ENCODE results near the gene PAF1. TPM values are rescaled to one million over a fixed set of nuclear protein-coding genes. Genes with fewer than 3 reads are reported as not detected.

Gene PAF1
- total and polyA plus RNA-seq, 2 of the 13 experiments (the other 11 are each of a cell fraction or from before 2014, with no cell fraction given), result 30.2 to 31.1 TPM

- TF ChIP-seq ZNF619 (CRISPR knock-in tag; IDR thresholded peaks at IDR 0.05), result no peak
- TF ChIP-seq GABPB1 (CRISPR knock-in tag; IDR thresholded peaks at IDR 0.05), result 0 out of 2 replicates have a peak, but pooled peaks have one; percentile 38
- no peak for TF ChIP-seq MNT (IDR thresholded peaks at IDR 0.05)
- TF ChIP-seq ZNF451 (CRISPR knock-in tag; IDR thresholded peaks at IDR 0.05), result no peak
- no peak for TF ChIP-seq ZNF720 (CRISPR knock-in tag; IDR thresholded peaks at IDR 0.05)
- TF ChIP-seq ZNF264 (CRISPR knock-in tag; IDR thresholded peaks at IDR 0.05), result peak; percentile 59; the same call in 1 of the 2 replicates
- TF ChIP-seq ZNF550 (CRISPR knock-in tag; IDR thresholded peaks at IDR 0.05; ENCODE audit: borderline replicate concordance), result no peak
- TF ChIP-seq SIN3B (IDR thresholded peaks at IDR 0.05; ENCODE audit: low read length), result no peak
- TF ChIP-seq ZFAT (CRISPR knock-in tag; conservative IDR thresholded peaks at IDR 0.05), result no peak
- 0 out of 2 replicates have a peak, but pooled peaks have one; percentile 62 for TF ChIP-seq MEIS2 (CRISPR knock-in tag; IDR thresholded peaks at IDR 0.05)
- TF ChIP-seq ZIK1 (CRISPR knock-in tag; IDR thresholded peaks at IDR 0.05; ENCODE audit: borderline replicate concordance, low read depth), result no peak
- TF ChIP-seq SNRNP70 (IDR thresholded peaks at IDR 0.05; ENCODE audit: low read depth, low read length), result no peak
- TF ChIP-seq YEATS4 (CRISPR knock-in tag; IDR thresholded peaks at IDR 0.05; ENCODE audit: borderline replicate concordance), result no peak
- TF ChIP-seq NCOR1 (IDR thresholded peaks at IDR 0.05; ENCODE audit: borderline replicate concordance, low read length), result no peak
- TF ChIP-seq GRHL1 (CRISPR knock-in tag; conservative IDR thresholded peaks at IDR 0.05), result no peak
- no peak for TF ChIP-seq NFIC (IDR thresholded peaks at IDR 0.05; ENCODE audit: low read length)
- TF ChIP-seq ZNF12 (CRISPR knock-in tag; IDR thresholded peaks at IDR 0.05), result no peak
- no peak for TF ChIP-seq ZNF235 (CRISPR knock-in tag; IDR thresholded peaks at IDR 0.05; ENCODE audit: borderline replicate concordance)
- peak; percentile 86 for TF ChIP-seq UBTF (CRISPR knock-in tag; IDR thresholded peaks at IDR 0.05)
- TF ChIP-seq SETDB1 (CRISPR knock-in tag; IDR thresholded peaks at IDR 0.05; ENCODE audit: borderline replicate concordance), result no peak
- TF ChIP-seq NFRKB (IDR thresholded peaks at IDR 0.05), result no peak
- no peak for TF ChIP-seq CERS6 (CRISPR knock-in tag; IDR thresholded peaks at IDR 0.05)
- TF ChIP-seq PRMT3 (CRISPR knock-in tag; IDR thresholded peaks at IDR 0.05; ENCODE audit: borderline replicate concordance, low read depth), result no peak
- no peak for TF ChIP-seq NFATC3 (CRISPR knock-in tag; IDR thresholded peaks at IDR 0.05)
Measured at GRCh38 chr19:39428283-39429112, 37.6 kb upstream of the PAF1 start (continued).

Data from HepG2 (cell line).